IMR-90 (cell line): ENCODE results near the gene ZSCAN5C. TPM values are rescaled to one million over a fixed set of nuclear protein-coding genes. Genes with fewer than 3 reads are reported as not detected.

ENCODE experiments used
- ATAC-seq: fragments of 200-7000 bp; cut with Tn5 transposase; 2 replicates; pipeline ENCODE4 v1.9.1; 2020; ENCODE audit warnings: low read depth, mild to moderate bottlenecking, moderate library complexity
- BruUV-seq: library from RNA; stranded (reverse); fragments of 400-500 nt; replicated peaks from 2 replicates; lab custom pipeline; 2021; lab: Mats Ljungman, UMichigan
- CTCF ChIA-PET: fragments of 300-600 bp; formaldehyde crosslinking; extraction: SDS; loops from one replicate; lab custom pipeline; 2021; ENCODE audit warnings: antibody characterized with exemption; lab: Yijun Ruan, JAX
- POLR2A ChIA-PET: fragments of 300-600 bp; sonication (Branson Sonifier 250); formaldehyde crosslinking; loops from one replicate; lab custom pipeline; 2022; ENCODE audit warnings: antibody characterized with exemption; ENCODE audit not compliant: unreplicated experiment; lab: Charles Lee
- DNase-seq: peaks from one replicate; pipeline ENCODE4 v3.0.0; 2013
- H2AFZ ChIP-seq: replicated peaks from 2 replicates; pipeline ENCODE3; 2013; ENCODE audit warnings: low read length, mild to moderate bottlenecking; ENCODE audit not compliant: poor library complexity
- H2AK5ac ChIP-seq: 2 replicates; pipeline ENCODE4 v1.6.1; 2013; ENCODE audit warnings: low read depth, low read length, inconsistent platforms
- H2AK9ac ChIP-seq: replicated peaks from 2 replicates; pipeline ENCODE3; 2013; ENCODE audit warnings: mild to moderate bottlenecking, low read depth, low read length, moderate library complexity; ENCODE audit not compliant: poor library complexity
- H2BK120ac ChIP-seq: 2 replicates; pipeline ENCODE4 v1.6.1; 2013; ENCODE audit warnings: low read depth, low read length, inconsistent platforms
- H2BK15ac ChIP-seq: 3 replicates; pipeline ENCODE4 v1.6.1; 2013; ENCODE audit warnings: low read depth, low read length, inconsistent platforms
- H2BK20ac ChIP-seq: 2 replicates; pipeline ENCODE4 v1.6.1; 2013; ENCODE audit warnings: low read depth, mild to moderate bottlenecking, inconsistent platforms, low read length, moderate library complexity
- H2BK5ac ChIP-seq: 2 replicates; pipeline ENCODE4 v1.6.1; 2013; ENCODE audit warnings: mild to moderate bottlenecking, low read depth, low read length, inconsistent platforms; ENCODE audit not compliant: poor library complexity, severe bottlenecking
- H3K14ac ChIP-seq: replicated peaks from 2 replicates; pipeline ENCODE4 v1.6.1; 2013; ENCODE audit warnings: low read depth, low read length, inconsistent platforms
- H3K18ac ChIP-seq: 2 replicates; pipeline ENCODE4 v1.6.1; 2013; ENCODE audit warnings: low read depth, low read length, control low read depth
- H3K23ac ChIP-seq: 2 replicates; pipeline ENCODE4 v1.6.1; 2013; ENCODE audit warnings: low read depth, low read length, inconsistent platforms
- H3K27ac ChIP-seq: 2 replicates; pipeline ENCODE4 v1.5.1; 2013; ENCODE audit warnings: mild to moderate bottlenecking, control low read depth, low read length; ENCODE audit not compliant: insufficient read depth
- H3K27me3 ChIP-seq: 2 replicates; pipeline ENCODE4 v1.6.1; 2013; ENCODE audit warnings: low read length; ENCODE audit not compliant: control insufficient read depth, insufficient read depth
- H3K36me3 ChIP-seq: 2 replicates; pipeline ENCODE4 v1.6.1; 2013; ENCODE audit warnings: low read length, mixed read lengths; ENCODE audit not compliant: control insufficient read depth, insufficient read depth
- H3K4ac ChIP-seq: 2 replicates; pipeline ENCODE4 v1.6.1; 2013; ENCODE audit warnings: low read depth, low read length, inconsistent platforms
- H3K4me1 ChIP-seq: 2 replicates; pipeline ENCODE4 v1.6.1; 2013; ENCODE audit warnings: low read length, mixed read lengths; ENCODE audit not compliant: control insufficient read depth, insufficient read depth
- H3K4me2 ChIP-seq: 2 replicates; pipeline ENCODE4 v1.6.1; 2013; ENCODE audit warnings: low read depth, mild to moderate bottlenecking, control low read depth, low read length, moderate library complexity
- H3K4me3 ChIP-seq: 2 replicates; pipeline ENCODE4 v1.5.1; 2013; ENCODE audit warnings: low read depth, mild to moderate bottlenecking, control low read depth, low read length, moderate library complexity; ENCODE audit not compliant: insufficient read depth
- H3K56ac ChIP-seq: 2 replicates; pipeline ENCODE4 v1.6.1; 2013; ENCODE audit warnings: low read length, inconsistent platforms; ENCODE audit not compliant: insufficient read depth; ENCODE audit errors: extremely low read depth
- H3K79me1 ChIP-seq, 2 experiments: 2 replicates each; pipeline ENCODE4 v1.6.1; 2013; ENCODE audit warnings: low read length in 2 of 2, inconsistent platforms in 1 of 2, low read depth in 1 of 2
- H3K9ac ChIP-seq: 2 replicates; pipeline ENCODE4 v1.6.1; 2013; ENCODE audit warnings: low read depth, low read length, control low read depth
- H3K9me1 ChIP-seq: 2 replicates; pipeline ENCODE4 v1.6.1; 2013; ENCODE audit warnings: low read length, inconsistent platforms; ENCODE audit not compliant: insufficient read depth
- H3K9me3 ChIP-seq: 2 replicates; pipeline ENCODE4 v1.6.1; 2013; ENCODE audit warnings: low read length; ENCODE audit not compliant: control insufficient read depth, insufficient read depth
- H4K20me1 ChIP-seq: 2 replicates; pipeline ENCODE4 v1.6.1; 2013; ENCODE audit warnings: low read length, inconsistent platforms; ENCODE audit not compliant: insufficient read depth
- H4K5ac ChIP-seq: 2 replicates; pipeline ENCODE4 v1.6.1; 2013; ENCODE audit warnings: mild to moderate bottlenecking, low read depth, low read length, control low read depth
- H4K8ac ChIP-seq, 2 experiments: 2 replicates each; pipeline ENCODE4 v1.6.1; 2013; ENCODE audit warnings: low read depth in 2 of 2, low read length in 2 of 2, control low read depth in 1 of 2, inconsistent platforms in 1 of 2
- H4K91ac ChIP-seq: 2 replicates; pipeline ENCODE4 v1.6.1; 2013; ENCODE audit warnings: low read depth, low read length, inconsistent platforms; ENCODE audit not compliant: insufficient read depth
- CEBPB ChIP-seq: IDR thresholded peaks from 2 replicates; pipeline ENCODE4 v1.6.1; 2012; ENCODE audit warnings: low read depth, low read length, improper control_type of control experiment
- CTCF ChIP-seq: conservative IDR thresholded peaks from 2 replicates; pipeline ENCODE4 v1.5.1; 2012; ENCODE audit warnings: mild to moderate bottlenecking, low read depth, low read length, improper control_type of control experiment
- POLR2A ChIP-seq: IDR thresholded peaks from 2 replicates; pipeline ENCODE4 v1.6.1; 2012; ENCODE audit warnings: mild to moderate bottlenecking, low read depth, low read length
- RCOR1 ChIP-seq: IDR thresholded peaks from 2 replicates; pipeline ENCODE4 v1.6.1; 2012; ENCODE audit warnings: mild to moderate bottlenecking, low read length, improper control_type of control experiment; ENCODE audit not compliant: insufficient replicate concordance
- RFX5 ChIP-seq: IDR thresholded peaks from 2 replicates; pipeline ENCODE4 v1.8.0; 2012; ENCODE audit warnings: low read depth, mild to moderate bottlenecking, low read length, moderate library complexity
- SMC3 ChIP-seq: fragments of 150-350 bp; IDR thresholded peaks from 2 replicates; pipeline ENCODE4 v1.6.1; 2016; ENCODE audit warnings: low read depth, mild to moderate bottlenecking, antibody characterized with exemption, low read length, moderate library complexity
- WGBS, 2 experiments: methylation state at CpG; one replicate each; pipeline versions ENCODE4 v1.1.5 to v1.1.7; 2013; ENCODE audit warnings: missing lambda C conversion rate in 2 of 2; ENCODE audit not compliant: insufficient read length in 1 of 2; ENCODE audit errors: extremely low coverage in 2 of 2; 5-methylcytosine and 5-hydroxymethylcytosine counted together
- dilution Hi-C: fragments of 300-500 bp; cut with HindIII; formaldehyde crosslinking; loops from one replicate; pipeline ENCODE4 v1.14.3; 2018; ENCODE audit warnings: low sequenced_read_pairs; ENCODE audit not compliant: unreplicated experiment
- in situ Hi-C: fragments of 300-500 bp; cut with MboI; formaldehyde crosslinking; loops from 3 replicates; pipeline ENCODE4 v1.14.3; 2019; ENCODE audit warnings: low sequenced_read_pairs, inconsistent platforms, mixed read lengths
- intact Hi-C: fragments of 100-400 bp; cut with micrococcal nuclease; formaldehyde crosslinking; loops from 2 replicates; pipeline ENCODE4 v1.10.0; 2022
- polyA plus RNA-seq, 3 experiments: library from polyadenylated mRNA; depleted of rRNA; stranded (reverse); fragments of >200 nt; gene quantifications; 2 replicates each; pipeline ENCODE4 v1.2.3, GENCODE V29; 2012; ENCODE audit warnings: low replicate concordance in 1 of 3
- total RNA-seq: library from RNA; depleted of rRNA; stranded (reverse); fragments of >200 nt; gene quantifications from 2 replicates; pipeline ENCODE4 v1.2.3, GENCODE V29; 2012

ZSCAN5C gene
- total and polyA plus RNA-seq, 2 of the 4 experiments (the other 2 are of a cell fraction) = not detected

GRCh38 chr19:56222901-56223300, 20.8 kb downstream of the ZSCAN5C start:
- H2AK9ac ChIP-seq = no peak overlapping the region
- no TSS peak for BruUV-seq
- H3K79me1 ChIP-seq = no peaks in the 10 kb centered on the region
- intact Hi-C loops = no loop called here
- in situ Hi-C loops = no loop called here
- POLR2A ChIA-PET = no interaction called here
- no peaks in the 10 kb centered on the region for H4K20me1 ChIP-seq
- no peak overlapping the region for H2BK15ac ChIP-seq
- CTCF ChIA-PET = no interaction called here
- H3K9ac ChIP-seq = no peak overlapping the region
- TF ChIP-seq RCOR1 (no peak), CTCF (no peak), RFX5 (no peak), CEBPB (no peak), POLR2A (no peak), SMC3 (no peak)
- no peaks in the 10 kb centered on the region for H3K27me3 ChIP-seq
- dilution Hi-C loops = no loop called here
- no peak overlapping the region for H3K4me3 ChIP-seq
- H2BK20ac ChIP-seq = no peak overlapping the region
- H3K9me3 ChIP-seq = peaks cover 5% of the 10 kb centered on the region; the same call in 1 of the 2 replicates
- H4K5ac ChIP-seq = no peak overlapping the region
- no peak overlapping the region for H2AK5ac ChIP-seq
- H3K23ac ChIP-seq = no peak overlapping the region
- H2BK5ac ChIP-seq = no peak overlapping the region
- H3K9me1 ChIP-seq = no peaks in the 10 kb centered on the region
- no peak overlapping the region for H3K4me2 ChIP-seq
- no peak for DNase-seq
- no peak overlapping the region for H4K8ac ChIP-seq
- no peak overlapping the region for H2AFZ ChIP-seq
- no peaks in the 10 kb centered on the region for H3K4me1 ChIP-seq
- H2BK120ac ChIP-seq = no peak overlapping the region
- H3K14ac ChIP-seq = no peak overlapping the region
- no peak overlapping the region for H3K4ac ChIP-seq
- no peak overlapping the region for H3K56ac ChIP-seq
- no peaks in the 10 kb centered on the region for H3K36me3 ChIP-seq
- H3K27ac ChIP-seq = no peak overlapping the region
- no peak for ATAC-seq
- whole genome bisulfite sequencing, 2 experiments = no CpG with 5 or more reads among the region's 6 CpGs
- H3K18ac ChIP-seq = no peak overlapping the region
- no peak overlapping the region for H4K91ac ChIP-seq
